PFSK-1 (cell line): ENCODE results near the gene ZXDC.

Experiments used
- FOXP2 ChIP-seq: optimal IDR thresholded peaks from 2 replicates; pipeline ENCODE3; 2011; ENCODE audit warnings: borderline replicate concordance, control low read depth, inconsistent platforms; ENCODE audit not compliant: insufficient read depth; ENCODE audit errors: extremely low read length, extremely low read depth
- POLR2AphosphoS5 ChIP-seq: IDR thresholded peaks from 2 replicates; pipeline ENCODE4 v1.6.1; 2012; ENCODE audit warnings: low read depth, mild to moderate bottlenecking, control low read depth, low read length, moderate library complexity
- SIN3A ChIP-seq: IDR thresholded peaks from 2 replicates; pipeline ENCODE4 v1.6.1; 2012; ENCODE audit warnings: mild to moderate bottlenecking, low read length, moderate library complexity, borderline replicate concordance; ENCODE audit not compliant: insufficient read depth
- TAF1 ChIP-seq: IDR thresholded peaks from 2 replicates; pipeline ENCODE4 v1.6.1; 2012; ENCODE audit warnings: low read length, control low read depth, borderline replicate concordance; ENCODE audit not compliant: insufficient read depth
- TF ChIP-seq, protein P1 (sequence below), 2 experiments: IDR thresholded peaks; 2 replicates each; pipeline versions ENCODE4 v1.6.1 to v1.8.0; 2011 to 2012; ENCODE audit warnings: low read depth in 2 of 2, low read length in 2 of 2, control low read depth in 1 of 2, inconsistent platforms in 1 of 2, mild to moderate bottlenecking in 1 of 2, moderate library complexity in 1 of 2; ENCODE audit not compliant: insufficient read depth in 1 of 2

Gene ZXDC

GRCh38 chr3:126495786-126496185, 20.1 kb upstream of the ZXDC start:
- TF ChIP-seq POLR2AphosphoS5 (no peak), SIN3A (no peak)

GRCh38 chr3:126494970-126495230, 19.2 kb upstream of the ZXDC start:
- no peak for TF ChIP-seq POLR2AphosphoS5
- no peak for TF ChIP-seq FOXP2
- TF ChIP-seq SIN3A = no peak
- no peak for TF ChIP-seq TAF1
- TF ChIP-seq, protein P1, sequence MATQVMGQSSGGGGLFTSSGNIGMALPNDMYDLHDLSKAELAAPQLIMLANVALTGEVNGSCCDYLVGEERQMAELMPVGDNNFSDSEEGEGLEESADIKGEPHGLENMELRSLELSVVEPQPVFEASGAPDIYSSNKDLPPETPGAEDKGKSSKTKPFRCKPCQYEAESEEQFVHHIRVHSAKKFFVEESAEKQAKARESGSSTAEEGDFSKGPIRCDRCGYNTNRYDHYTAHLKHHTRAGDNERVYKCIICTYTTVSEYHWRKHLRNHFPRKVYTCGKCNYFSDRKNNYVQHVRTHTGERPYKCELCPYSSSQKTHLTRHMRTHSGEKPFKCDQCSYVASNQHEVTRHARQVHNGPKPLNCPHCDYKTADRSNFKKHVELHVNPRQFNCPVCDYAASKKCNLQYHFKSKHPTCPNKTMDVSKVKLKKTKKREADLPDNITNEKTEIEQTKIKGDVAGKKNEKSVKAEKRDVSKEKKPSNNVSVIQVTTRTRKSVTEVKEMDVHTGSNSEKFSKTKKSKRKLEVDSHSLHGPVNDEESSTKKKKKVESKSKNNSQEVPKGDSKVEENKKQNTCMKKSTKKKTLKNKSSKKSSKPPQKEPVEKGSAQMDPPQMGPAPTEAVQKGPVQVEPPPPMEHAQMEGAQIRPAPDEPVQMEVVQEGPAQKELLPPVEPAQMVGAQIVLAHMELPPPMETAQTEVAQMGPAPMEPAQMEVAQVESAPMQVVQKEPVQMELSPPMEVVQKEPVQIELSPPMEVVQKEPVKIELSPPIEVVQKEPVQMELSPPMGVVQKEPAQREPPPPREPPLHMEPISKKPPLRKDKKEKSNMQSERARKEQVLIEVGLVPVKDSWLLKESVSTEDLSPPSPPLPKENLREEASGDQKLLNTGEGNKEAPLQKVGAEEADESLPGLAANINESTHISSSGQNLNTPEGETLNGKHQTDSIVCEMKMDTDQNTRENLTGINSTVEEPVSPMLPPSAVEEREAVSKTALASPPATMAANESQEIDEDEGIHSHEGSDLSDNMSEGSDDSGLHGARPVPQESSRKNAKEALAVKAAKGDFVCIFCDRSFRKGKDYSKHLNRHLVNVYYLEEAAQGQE (IDR thresholded peaks at IDR 0.05; ENCODE audit: insufficient read depth in 1 of 2, low read depth in 2 of 2, low read length in 2 of 2) = no peak

DNA sequence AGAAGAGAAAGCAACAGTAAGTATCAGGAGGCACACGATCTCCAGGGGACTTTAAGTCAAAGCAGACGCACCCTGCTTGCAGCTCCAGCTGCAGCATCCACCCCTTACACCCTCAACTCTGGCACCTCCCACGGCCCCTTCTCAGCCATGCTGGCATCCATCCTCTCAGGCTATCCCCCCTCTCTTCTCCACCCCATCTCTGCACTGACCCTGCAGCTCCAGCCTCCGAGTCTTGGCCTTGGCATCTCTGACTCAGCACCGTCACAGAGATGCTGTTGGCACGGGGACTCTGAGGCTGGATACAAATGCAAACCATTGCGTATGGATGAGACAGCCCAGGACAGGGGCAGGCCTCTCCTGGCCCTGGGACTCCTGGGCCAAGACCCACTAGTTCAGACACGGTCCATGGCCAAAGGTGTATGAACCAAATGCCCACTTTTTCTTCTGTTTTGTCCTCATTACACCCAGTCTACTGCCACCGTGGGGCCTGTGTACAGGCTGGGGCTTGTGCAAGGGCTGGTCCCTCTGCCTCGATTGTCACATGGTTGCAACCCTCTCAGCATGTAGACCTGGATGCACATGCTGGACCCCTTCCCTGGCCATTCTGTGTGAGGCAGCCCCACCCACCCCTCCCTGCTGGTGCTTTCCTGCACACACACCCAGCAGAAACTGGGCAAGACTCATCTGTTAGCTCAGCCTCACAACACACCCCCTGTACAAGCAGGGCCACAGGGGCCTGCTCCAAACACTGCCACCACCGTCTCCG, 18.7 kb upstream of the ZXDC start:
- no peak for TF ChIP-seq SIN3A
- TF ChIP-seq TAF1 = no peak
- TF ChIP-seq, protein P1 (IDR thresholded peaks at IDR 0.05; ENCODE audit: insufficient read depth in 1 of 2, low read depth in 2 of 2, low read length in 2 of 2) = no peak
- no peak for TF ChIP-seq POLR2AphosphoS5
- TF ChIP-seq FOXP2 = no peak

GRCh38 chr3:126493739-126494138, 18.0 kb upstream of the ZXDC start:
- no peak for TF ChIP-seq SIN3A
- no peak for TF ChIP-seq TAF1
- TF ChIP-seq, protein P1 (IDR thresholded peaks at IDR 0.05; ENCODE audit: insufficient read depth in 1 of 2, low read depth in 2 of 2, low read length in 2 of 2) = no peak
- no peak for TF ChIP-seq FOXP2
- no peak for TF ChIP-seq POLR2AphosphoS5

- TF ChIP-seq SIN3A (no peak), POLR2AphosphoS5 (no peak), TAF1 (no peak), FOXP2 (no peak)
- TF ChIP-seq, protein P1 (IDR thresholded peaks at IDR 0.05; ENCODE audit: insufficient read depth in 1 of 2, low read depth in 2 of 2, low read length in 2 of 2) = no peak
These were observed 17.4 kb upstream of the ZXDC start for GRCh38 chr3:126493051-126493450.
